MM.1S (cell line): ENCODE data around the gene LMO7.

Source experiments
- CTCF ChIP-seq: fragments of 300-600 bp; sonication (generic); IDR thresholded peaks from 2 replicates; pipeline ENCODE4 v1.5.1; 2016; ENCODE audit warnings: antibody characterized with exemption, low read length, mixed read lengths
- EZH2 ChIP-seq: fragments of 300-600 bp; sonication (generic); optimal IDR thresholded peaks from 2 replicates; pipeline ENCODE3; 2017; ENCODE audit warnings: low read depth, mild to moderate bottlenecking, antibody characterized with exemption, low read length, mixed read lengths

DNA sequence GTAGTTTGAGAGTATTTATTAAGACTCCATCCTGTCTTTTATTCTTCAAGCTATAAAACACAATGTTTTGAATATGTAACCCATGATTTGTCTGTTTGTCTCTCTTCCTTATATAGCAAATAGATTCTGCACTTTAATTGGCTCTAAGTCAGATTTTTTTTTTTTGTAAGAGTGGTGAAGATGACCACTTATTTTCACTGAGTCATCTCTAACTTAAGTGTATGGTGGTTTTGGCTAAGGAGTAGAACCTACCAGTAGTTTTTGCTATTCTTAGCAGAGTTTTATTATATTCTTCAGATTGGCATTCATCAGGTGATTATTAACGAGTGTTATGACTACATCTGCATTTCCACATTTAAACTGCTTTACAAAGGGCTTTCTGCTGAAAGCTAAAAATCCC is 194.7 kb downstream of the LMO7 start:
- TF ChIP-seq CTCF (no peak), EZH2 (no peak)
